Keratinocyte (primary cell): ENCODE measurements around the gene MYO7B. TPM values are rescaled to one million over a fixed set of nuclear protein-coding genes. Genes with fewer than 3 reads are reported as not detected.

Source experiments
- DNase-seq: peaks from one replicate; pipeline ENCODE4 v3.0.0-alpha.2; 2011; ENCODE audit warnings: low read depth, missing footprints, low spot score
- FAIRE-seq: peaks from 2 replicates; lab custom pipeline; 2011; peaks lifted over from hg19 to GRCh38; lab: Jason Lieb, UNC
- H2AFZ ChIP-seq: 2 replicates; pipeline ENCODE4 v1.6.0; 2012; ENCODE audit warnings: low read length, control low read depth, inconsistent platforms; ENCODE audit not compliant: control insufficient read depth
- H3K27ac ChIP-seq: 2 replicates; pipeline ENCODE4 v1.5.1; 2011; ENCODE audit warnings: low read length; ENCODE audit not compliant: control insufficient read depth, insufficient read depth
- H3K27me3 ChIP-seq: 3 replicates; pipeline ENCODE4 v1.6.0; 2011; ENCODE audit warnings: low read length; ENCODE audit not compliant: control insufficient read depth, insufficient read depth; ENCODE audit errors: extremely low read depth
- H3K36me3 ChIP-seq, 2 experiments: 2 replicates in 1 of 2; 3 replicates in 1 of 2; pipeline ENCODE4 v1.5.1; 2011; ENCODE audit warnings: low read length in 2 of 2, mild to moderate bottlenecking in 1 of 2; ENCODE audit not compliant: control insufficient read depth in 2 of 2, insufficient read depth in 2 of 2; ENCODE audit errors: extremely low read depth in 1 of 2
- H3K4me1 ChIP-seq: 3 replicates; pipeline ENCODE4 v1.5.1; 2011; ENCODE audit warnings: low read length; ENCODE audit not compliant: control insufficient read depth, insufficient read depth; ENCODE audit errors: extremely low read depth
- H3K4me2 ChIP-seq: 3 replicates; pipeline ENCODE4 v1.6.0; 2011; ENCODE audit warnings: low read depth, low read length; ENCODE audit not compliant: control insufficient read depth, insufficient read depth; ENCODE audit errors: extremely low read depth
- H3K4me3 ChIP-seq, 3 experiments: fragments of 200-600 bp in 1 of 3; sonication (generic) in 1 of 3; 2 replicates in 2 of 3; 3 replicates in 1 of 3; pipeline ENCODE4 v1.5.1; 2011 to 2016; ENCODE audit warnings: low read length in 3 of 3, mild to moderate bottlenecking in 3 of 3, control low read depth in 2 of 3, inconsistent platforms in 1 of 3, low read depth in 1 of 3, mixed read lengths in 1 of 3, mixed run types in 1 of 3, moderate library complexity in 1 of 3; ENCODE audit not compliant: control insufficient read depth in 2 of 3, insufficient read depth in 2 of 3; ENCODE audit errors: extremely low read depth in 1 of 3
- H3K79me2 ChIP-seq: 2 replicates; pipeline ENCODE4 v1.6.0; 2012; ENCODE audit warnings: low read length; ENCODE audit not compliant: control insufficient read depth, insufficient read depth
- H3K9ac ChIP-seq: 3 replicates; pipeline ENCODE4 v1.6.0; 2011; ENCODE audit warnings: low read length; ENCODE audit not compliant: control insufficient read depth, insufficient read depth; ENCODE audit errors: extremely low read depth
- H3K9me1 ChIP-seq: 3 replicates; pipeline ENCODE4 v1.6.0; 2011; ENCODE audit warnings: low read length; ENCODE audit not compliant: control insufficient read depth, insufficient read depth; ENCODE audit errors: extremely low read depth
- H3K9me3 ChIP-seq: 2 replicates; pipeline ENCODE4 v1.5.1; 2012; ENCODE audit warnings: low read depth, low read length; ENCODE audit not compliant: control insufficient read depth
- H4K20me1 ChIP-seq: 3 replicates; pipeline ENCODE4 v1.6.0; 2011; ENCODE audit warnings: low read length; ENCODE audit not compliant: control insufficient read depth, insufficient read depth; ENCODE audit errors: extremely low read depth
- CTCF ChIP-seq, 3 experiments: IDR thresholded peaks in 1 of 3; conservative IDR thresholded peaks in 1 of 3; optimal IDR thresholded peaks in 1 of 3; 2 replicates in 2 of 3; 3 replicates in 1 of 3; pipeline versions ENCODE3 to v1.5.1; 2011; ENCODE audit warnings: low read length in 3 of 3, mild to moderate bottlenecking in 3 of 3, moderate library complexity in 2 of 3, control low read depth in 1 of 3, inconsistent platforms in 1 of 3; ENCODE audit not compliant: insufficient read depth in 2 of 3; ENCODE audit errors: extremely low read depth in 1 of 3
- EZH2 ChIP-seq: IDR thresholded peaks from one replicate; pipeline ENCODE4 v1.6.1; 2012; ENCODE audit warnings: inconsistent platforms, mild to moderate bottlenecking, low read length, moderate library complexity
- dilution Hi-C: fragments of 300-500 bp; cut with MboI; formaldehyde crosslinking; loops from one replicate; pipeline ENCODE4 v1.7.0; 2020; ENCODE audit warnings: low sequenced_read_pairs; ENCODE audit not compliant: extremely low pct_ligation_motif_present
- polyA plus RNA-seq, 5 experiments: library from polyadenylated mRNA; depleted of rRNA in 3 of 5; stranded (reverse) in 3 of 5; stranded (forward) in 1 of 5; unstranded in 1 of 5; fragments of >200 nt; gene quantifications; 1 replicate in 1 of 5; 2 replicates in 3 of 5; 3 replicates in 1 of 5; pipeline versions ENCODE4 v1.2.1 to v1.2.3, GENCODE V29; 2011 to 2012; ENCODE audit warnings: missing spikeins in 2 of 5, low read depth in 1 of 5, low replicate concordance in 1 of 5

MYO7B gene
- polyA plus RNA-seq, 1 donor (not counting 4 experiments of a cell fraction or from before 2014, with no cell fraction given) = not detected

GRCh38 chr2:127517465-127517864 lies 18.0 kb upstream of the MYO7B start:
- FAIRE-seq = no peak

GRCh38 chr2:127520424-127520823 lies 15.1 kb upstream of the MYO7B start:
- H3K4me2 ChIP-seq = no peak overlapping the region
- peaks cover 6% of the 10 kb centered on the region for H4K20me1 ChIP-seq
- H3K36me3 ChIP-seq = peaks cover 15 to 16% of the 10 kb centered on the region in 2 experiments
- no peak overlapping the region for H3K27ac ChIP-seq
- peaks cover 98% of the 10 kb centered on the region for H3K79me2 ChIP-seq
- H3K27me3 ChIP-seq = no peaks in the 10 kb centered on the region
- no peak overlapping the region for H2AFZ ChIP-seq
- no peak overlapping the region for H3K9ac ChIP-seq
- DNase-seq (no peak), FAIRE-seq (no peak)
- dilution Hi-C loops = no loop called here
- H3K9me1 ChIP-seq = no peaks in the 10 kb centered on the region
- no peaks in the 10 kb centered on the region for H3K9me3 ChIP-seq
- H3K4me3 ChIP-seq = no peak overlapping the region
- TF ChIP-seq CTCF (optimal IDR thresholded peaks at IDR 0.05 in 1 of 3, IDR thresholded peaks at IDR 0.05 in 1 of 3, conservative IDR thresholded peaks at IDR 0.05 in 1 of 3; ENCODE audit: extremely low read depth in 1 of 3, insufficient read depth in 2 of 3, low read length in 3 of 3) = no peak
- TF ChIP-seq EZH2 = no peak
- no peaks in the 10 kb centered on the region for H3K4me1 ChIP-seq

More at GRCh38 chr2:127517465-127517864, 18.0 kb upstream of the MYO7B start:
- Histone ChIP-seq H3K79me2 (peaks cover 96% of the 10 kb centered on the region), H3K9me3 (no peaks in the 10 kb centered on the region), H3K27ac (no peak overlapping the region), H4K20me1 (peaks cover 6% of the 10 kb centered on the region), H3K9me1 (peaks cover 3% of the 10 kb centered on the region), H3K4me1 (no peaks in the 10 kb centered on the region), H3K4me3 (no peak overlapping the region), H3K4me2 (no peak overlapping the region), H3K36me3 (peaks cover 10 to 22% of the 10 kb centered on the region in 2 experiments), H3K27me3 (no peaks in the 10 kb centered on the region), H3K9ac (no peak overlapping the region), H2AFZ (no peak overlapping the region)
- DNase-seq = no peak
- TF ChIP-seq EZH2 (no peak), CTCF (optimal IDR thresholded peaks at IDR 0.05 in 1 of 3, IDR thresholded peaks at IDR 0.05 in 1 of 3, conservative IDR thresholded peaks at IDR 0.05 in 1 of 3; ENCODE audit: extremely low read depth in 1 of 3, insufficient read depth in 2 of 3, low read length in 3 of 3) (no peak)
- dilution Hi-C loops = no loop called here
